Breast epithelium (tissue), 4 donors: ENCODE data around the gene UACA. TPM values are rescaled to one million over a fixed set of nuclear protein-coding genes. Genes with fewer than 3 reads are reported as not detected.

Experiments
- DNase-seq, 2 donors: peaks; one replicate each; pipeline ENCODE4 v3.0.0-alpha.2; 2019; ENCODE audit warnings: low spot score in 2 of 2
- H3K27ac ChIP-seq, 2 donors: fragments of 200-600 bp; sonication (generic) in 1 of 2; one replicate each; pipeline ENCODE4 v1.5.1; 2016 to 2019; ENCODE audit warnings: mild to moderate bottlenecking in 1 of 2
- H3K27me3 ChIP-seq, 2 donors: fragments of 200-600 bp; sonication (generic) in 1 of 2; one replicate each; pipeline versions ENCODE4 v1.5.1 to v1.6.0; 2017 to 2019; ENCODE audit warnings: control low read depth in 1 of 2, mild to moderate bottlenecking in 1 of 2
- H3K36me3 ChIP-seq: fragments of 200-600 bp; one replicate; pipeline ENCODE4 v1.5.1; 2019
- H3K4me1 ChIP-seq, 2 donors: fragments of 200-600 bp; sonication (generic); one replicate each; pipeline ENCODE4 v1.5.1; 2016 to 2019; ENCODE audit warnings: control low read depth in 1 of 2
- H3K4me3 ChIP-seq, 3 donors: fragments of 200-600 bp; sonication (generic); 1 replicate in 2 of 3; 2 replicates in 1 of 3; pipeline ENCODE4 v1.5.1; 2016 to 2019; ENCODE audit warnings: mild to moderate bottlenecking in 3 of 3, moderate library complexity in 2 of 3
- H3K9me3 ChIP-seq, 2 donors: fragments of 200-600 bp; sonication (generic) in 1 of 2; one replicate each; pipeline ENCODE4 v1.5.1; 2016 to 2019; ENCODE audit warnings: control low read depth in 1 of 2
- CTCF ChIP-seq, 3 donors: fragments of 450-650 bp; IDR thresholded peaks; one replicate each; pipeline ENCODE4 v1.5.1; 2016 to 2017; ENCODE audit warnings: antibody characterized with exemption in 3 of 3, mild to moderate bottlenecking in 3 of 3, moderate library complexity in 3 of 3
- POLR2A ChIP-seq: fragments of 450-650 bp; IDR thresholded peaks from one replicate; pipeline ENCODE4 v1.6.1; 2016; ENCODE audit warnings: antibody characterized with exemption, mild to moderate bottlenecking, moderate library complexity
- POLR2AphosphoS5 ChIP-seq, 3 donors: sonication (generic); formaldehyde crosslinking; IDR thresholded peaks; one replicate each; pipeline ENCODE4 v1.6.1; 2017; ENCODE audit warnings: antibody characterized with exemption in 3 of 3
- intact Hi-C: fragments of 100-400 bp; cut with DNase I; formaldehyde crosslinking; loops from one replicate; pipeline ENCODE4 v1.15.1; 2023; ENCODE audit warnings: low total_unique reads
- total RNA-seq, 3 donors: library from RNA; depleted of rRNA; stranded (reverse); fragments of >200 nt; gene quantifications; one replicate each; pipeline ENCODE4 v1.1.0, GENCODE V29; 2016

UACA gene
- total RNA-seq, 3 donors from 2014 or later, result 68.5 to 144 (median 71.7) TPM

GRCh38 chr15:70729164-70729563, 34.2 kb downstream of the UACA start:
- TF ChIP-seq POLR2AphosphoS5 (IDR thresholded peaks at IDR 0.05), result no peak
- no peak for TF ChIP-seq POLR2A
- no peak for TF ChIP-seq CTCF (IDR thresholded peaks at IDR 0.05)
- Histone ChIP-seq H3K36me3 (no peaks in the 10 kb centered on the region), H3K27ac (no peak overlapping the region), H3K27me3 (no peaks in the 10 kb centered on the region), H3K4me1 (no peaks in the 10 kb centered on the region), H3K4me3 (no peak overlapping the region), H3K9me3 (no peaks in the 10 kb centered on the region)
- no peak for DNase-seq
- intact Hi-C loops, result no loop called here

- Histone ChIP-seq H3K27ac (peak overlapping the region in 1 of 2 donors; percentile 17), H3K36me3 (no peaks in the 10 kb centered on the region), H3K4me1 (no peaks in the 10 kb centered on the region), H3K9me3 (no peaks in the 10 kb centered on the region), H3K27me3 (no peaks in the 10 kb centered on the region), H3K4me3 (no peak overlapping the region)
- intact Hi-C loops, result no loop called here
- TF ChIP-seq CTCF (IDR thresholded peaks at IDR 0.05) (no peak), POLR2A (no peak), POLR2AphosphoS5 (IDR thresholded peaks at IDR 0.05) (no peak)
- DNase-seq, result no peak
These were observed 36.6 kb downstream of the UACA start for GRCh38 chr15:70726753-70727152.

GRCh38 chr15:70723927-70724326, 39.4 kb downstream of the UACA start:
- no peak for TF ChIP-seq CTCF (IDR thresholded peaks at IDR 0.05)
- TF ChIP-seq POLR2AphosphoS5 (IDR thresholded peaks at IDR 0.05), result no peak
- TF ChIP-seq POLR2A, result no peak
- Histone ChIP-seq H3K4me3 (no peak overlapping the region), H3K27ac (no peak overlapping the region), H3K36me3 (no peaks in the 10 kb centered on the region), H3K4me1 (peaks cover 0 to 7% of the 10 kb centered on the region in 2 donors), H3K9me3 (no peaks in the 10 kb centered on the region), H3K27me3 (no peaks in the 10 kb centered on the region)
- intact Hi-C loops, result no loop called here
- no peak for DNase-seq

GRCh38 chr15:70723122-70723422, 40.3 kb downstream of the UACA start:
- intact Hi-C loops, result no loop called here
- DNase-seq, result no peak
- Histone ChIP-seq H3K36me3 (no peaks in the 10 kb centered on the region), H3K27me3 (no peaks in the 10 kb centered on the region), H3K4me3 (no peak overlapping the region), H3K4me1 (peaks cover 0 to 7% of the 10 kb centered on the region in 2 donors), H3K9me3 (no peaks in the 10 kb centered on the region), H3K27ac (no peak overlapping the region)
- TF ChIP-seq CTCF (IDR thresholded peaks at IDR 0.05), result no peak
- no peak for TF ChIP-seq POLR2AphosphoS5 (IDR thresholded peaks at IDR 0.05)
- no peak for TF ChIP-seq POLR2A

GRCh38 chr15:70722266-70723121, 40.9 kb downstream of the UACA start:
- Histone ChIP-seq H3K4me1 (peaks cover 0 to 7% of the 10 kb centered on the region in 2 donors), H3K27me3 (no peaks in the 10 kb centered on the region), H3K4me3 (no peak overlapping the region), H3K9me3 (no peaks in the 10 kb centered on the region), H3K27ac (no peak overlapping the region), H3K36me3 (no peaks in the 10 kb centered on the region)
- TF ChIP-seq POLR2A, result no peak
- TF ChIP-seq CTCF (IDR thresholded peaks at IDR 0.05), result peak; percentile 69 to 71 (median 70)
- intact Hi-C loops, result no loop called here
- DNase-seq, result no peak
